Trophoblast cell (in vitro differentiated cells and primary cell): Measurements from ENCODE around the gene CBL.

ENCODE experiments used
- DNase-seq, 2 donors: peaks; one replicate each; pipeline ENCODE4 v3.0.0-alpha.2; 2016
- H2AFZ ChIP-seq: 2 replicates; pipeline ENCODE4 v1.6.1; 2013; ENCODE audit warnings: low read length, moderate library complexity, mild to moderate bottlenecking; ENCODE audit not compliant: insufficient read depth, poor library complexity
- H2AK5ac ChIP-seq: 2 replicates; pipeline ENCODE4 v1.6.1; 2013; ENCODE audit warnings: mild to moderate bottlenecking, low read length
- H2BK120ac ChIP-seq: 2 replicates; pipeline ENCODE4 v1.6.1; 2013; ENCODE audit warnings: low read length, mild to moderate bottlenecking, moderate library complexity; ENCODE audit not compliant: insufficient read depth, poor library complexity
- H2BK12ac ChIP-seq: 2 replicates; pipeline ENCODE4 v1.6.1; 2013; ENCODE audit warnings: mild to moderate bottlenecking, low read length, moderate library complexity
- H2BK5ac ChIP-seq: 2 replicates; pipeline ENCODE4 v1.6.1; 2013; ENCODE audit warnings: low read length, low read depth, moderate library complexity, mild to moderate bottlenecking; ENCODE audit not compliant: poor library complexity
- H3K14ac ChIP-seq: 2 replicates; pipeline ENCODE4 v1.6.1; 2013; ENCODE audit warnings: mild to moderate bottlenecking, low read length
- H3K18ac ChIP-seq: 2 replicates; pipeline ENCODE4 v1.6.1; 2013; ENCODE audit warnings: mild to moderate bottlenecking, low read length
- H3K23ac ChIP-seq: 2 replicates; pipeline ENCODE4 v1.6.1; 2013; ENCODE audit warnings: low read length
- H3K27ac ChIP-seq: 2 replicates; pipeline ENCODE4 v1.5.1; 2013; ENCODE audit warnings: low read depth, mild to moderate bottlenecking, inconsistent platforms, low read length, moderate library complexity
- H3K27me3 ChIP-seq: 2 replicates; pipeline ENCODE4 v1.6.1; 2013; ENCODE audit warnings: inconsistent platforms, mild to moderate bottlenecking, low read length, moderate library complexity; ENCODE audit not compliant: insufficient read depth
- H3K36me3 ChIP-seq, 2 experiments: 1 replicate in 1 of 2; 2 replicates in 1 of 2; pipeline ENCODE4 v1.6.1; 2013; ENCODE audit warnings: low read length in 2 of 2, mild to moderate bottlenecking in 2 of 2, moderate library complexity in 1 of 2; ENCODE audit not compliant: insufficient read depth in 2 of 2, control insufficient read depth in 1 of 2
- H3K4ac ChIP-seq: 2 replicates; pipeline ENCODE4 v1.6.1; 2013; ENCODE audit warnings: low read depth, mild to moderate bottlenecking, low read length, moderate library complexity
- H3K4me1 ChIP-seq, 2 experiments: 1 replicate in 1 of 2; 2 replicates in 1 of 2; pipeline ENCODE4 v1.6.1; 2013; ENCODE audit warnings: low read length in 2 of 2, mild to moderate bottlenecking in 2 of 2, moderate library complexity in 1 of 2; ENCODE audit not compliant: insufficient read depth in 2 of 2, control insufficient read depth in 1 of 2
- H3K4me2 ChIP-seq: 2 replicates; pipeline ENCODE4 v1.6.1; 2013; ENCODE audit warnings: inconsistent platforms, mild to moderate bottlenecking, low read length, moderate library complexity
- H3K4me3 ChIP-seq: 2 replicates; pipeline ENCODE4 v1.5.1; 2013; ENCODE audit warnings: mild to moderate bottlenecking, low read depth, low read length, inconsistent platforms
- H3K79me1 ChIP-seq: one replicate; pipeline ENCODE4 v1.6.1; 2013; ENCODE audit warnings: low read length
- H3K79me2 ChIP-seq: 2 replicates; pipeline ENCODE4 v1.6.1; 2013; ENCODE audit warnings: low read length, mild to moderate bottlenecking; ENCODE audit not compliant: control insufficient read depth, insufficient read depth, poor library complexity
- H3K9ac ChIP-seq: 2 replicates; pipeline ENCODE4 v1.6.1; 2013; ENCODE audit warnings: mild to moderate bottlenecking, low read length
- H3K9me3 ChIP-seq: 2 replicates; pipeline ENCODE4 v1.6.1; 2013; ENCODE audit warnings: low read depth, mild to moderate bottlenecking, control low read depth, inconsistent platforms, low read length; ENCODE audit not compliant: insufficient read depth
- H4K12ac ChIP-seq: 2 replicates; pipeline ENCODE4 v1.6.1; 2013; ENCODE audit warnings: low read depth, mild to moderate bottlenecking, low read length, moderate library complexity
- H4K8ac ChIP-seq: 2 replicates; pipeline ENCODE4 v1.6.1; 2013; ENCODE audit warnings: low read depth, mild to moderate bottlenecking, low read length, moderate library complexity
- H4K91ac ChIP-seq: one replicate; pipeline ENCODE4 v1.6.1; 2013; ENCODE audit warnings: low read depth, mild to moderate bottlenecking, low read length, moderate library complexity
- WGBS: extraction: QIAGEN DNeasy Blood & Tissue Kit; methylation state at CpG from one replicate; pipeline ENCODE4 v1.1.7; 2013; ENCODE audit warnings: missing lambda C conversion rate; ENCODE audit not compliant: insufficient read length, insufficient coverage; ENCODE audit errors: extremely low coverage; 5-methylcytosine and 5-hydroxymethylcytosine counted together

Gene CBL

DNA sequence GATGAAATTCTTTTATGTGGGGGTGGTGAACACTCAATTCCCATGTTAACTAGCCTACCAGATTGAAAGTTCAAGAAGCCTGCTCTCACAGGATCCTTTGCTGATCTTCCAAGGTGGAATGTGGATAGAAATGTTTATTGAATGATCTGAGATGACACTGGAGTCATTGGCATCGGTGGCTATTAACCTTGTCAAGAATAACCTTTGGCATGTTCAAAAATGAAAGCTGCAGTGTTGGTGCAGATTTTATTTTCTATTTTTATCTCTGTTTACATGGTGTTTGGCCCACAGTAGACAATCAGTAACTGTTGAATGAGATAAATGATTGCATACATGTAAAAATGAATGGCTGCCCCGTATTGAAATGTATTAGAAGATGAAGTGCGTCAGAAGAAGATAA is 91.8 kb downstream of the CBL start:
- H3K4me2 ChIP-seq: no peak overlapping the region
- no peak overlapping the region for H3K9ac ChIP-seq
- H2AK5ac ChIP-seq: no peak overlapping the region
- H3K36me3 ChIP-seq: peaks cover 21 to 40% of the 10 kb centered on the region in 2 experiments
- no peak for DNase-seq
- no peak overlapping the region for H3K23ac ChIP-seq
- H2BK5ac ChIP-seq: no peak overlapping the region
- no peaks in the 10 kb centered on the region for H3K79me2 ChIP-seq
- H2BK12ac ChIP-seq: no peak overlapping the region
- H3K4me3 ChIP-seq: no peak overlapping the region
- no peak overlapping the region for H4K12ac ChIP-seq
- no peak overlapping the region for H4K91ac ChIP-seq
- H3K27ac ChIP-seq: no peak overlapping the region
- no CpG with 5 or more reads among the region's 3 CpGs for WGBS
- H2BK120ac ChIP-seq: no peak overlapping the region
- H3K4me1 ChIP-seq: no peaks in the 10 kb centered on the region
- no peak overlapping the region for H2AFZ ChIP-seq
- H3K18ac ChIP-seq: no peak overlapping the region
- H3K79me1 ChIP-seq: no peaks in the 10 kb centered on the region
- no peak overlapping the region for H3K4ac ChIP-seq
- H3K14ac ChIP-seq: no peak overlapping the region
- no peaks in the 10 kb centered on the region for H3K27me3 ChIP-seq
- H4K8ac ChIP-seq: no peak overlapping the region
- H3K9me3 ChIP-seq: no peaks in the 10 kb centered on the region

DNA sequence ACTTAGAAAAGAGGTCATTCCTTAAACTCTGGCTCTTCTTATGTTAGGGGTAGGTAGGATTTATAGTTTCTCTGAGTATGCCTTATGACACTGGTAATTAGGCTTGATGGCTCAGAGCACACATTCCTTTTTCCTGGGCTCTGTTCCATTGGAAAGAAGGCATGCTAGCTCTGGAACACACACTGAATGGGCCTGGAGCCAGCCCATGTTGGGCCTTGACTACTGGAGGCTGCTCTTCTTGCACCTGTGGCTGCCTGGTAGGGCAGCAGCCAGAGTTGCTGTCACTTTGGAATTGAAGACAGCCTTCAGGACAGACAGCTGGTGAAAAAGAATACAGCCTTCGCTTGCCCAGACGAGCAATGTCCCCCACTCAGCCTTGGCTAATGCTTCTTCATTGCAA is 92.6 kb downstream of the CBL start:
- Histone ChIP-seq H4K12ac (no peak overlapping the region), H3K79me2 (no peaks in the 10 kb centered on the region), H3K4ac (no peak overlapping the region), H3K23ac (no peak overlapping the region), H4K8ac (no peak overlapping the region), H3K27ac (no peak overlapping the region), H2BK5ac (no peak overlapping the region), H2BK12ac (no peak overlapping the region), H3K79me1 (no peaks in the 10 kb centered on the region), H2AFZ (no peak overlapping the region), H3K14ac (no peak overlapping the region), H3K4me1 (no peaks in the 10 kb centered on the region), H3K27me3 (no peaks in the 10 kb centered on the region), H2BK120ac (no peak overlapping the region), H3K4me2 (no peak overlapping the region), H3K18ac (no peak overlapping the region), H2AK5ac (no peak overlapping the region), H4K91ac (no peak overlapping the region), H3K36me3 (peaks cover 20 to 44% of the 10 kb centered on the region in 2 experiments), H3K9ac (no peak overlapping the region), H3K4me3 (no peak overlapping the region), H3K9me3 (no peaks in the 10 kb centered on the region)
- no peak for DNase-seq
- no CpG with 5 or more reads among the region's 2 CpGs for WGBS

DNA sequence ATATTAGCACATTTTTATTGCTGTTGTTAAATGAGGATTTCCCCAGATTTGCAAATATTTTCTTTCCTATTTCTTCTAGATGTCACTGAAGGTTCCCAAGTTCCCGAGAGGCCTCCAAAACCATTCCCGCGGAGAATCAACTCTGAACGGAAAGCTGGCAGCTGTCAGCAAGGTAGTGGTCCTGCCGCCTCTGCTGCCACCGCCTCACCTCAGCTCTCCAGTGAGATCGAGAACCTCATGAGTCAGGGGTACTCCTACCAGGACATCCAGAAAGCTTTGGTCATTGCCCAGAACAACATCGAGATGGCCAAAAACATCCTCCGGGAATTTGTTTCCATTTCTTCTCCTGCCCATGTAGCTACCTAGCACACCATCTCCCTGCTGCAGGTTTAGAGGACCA is 93.3 kb downstream of the CBL start:
- Histone ChIP-seq H3K4ac (no peak overlapping the region), H3K27ac (no peak overlapping the region), H3K4me1 (no peaks in the 10 kb centered on the region), H2BK12ac (no peak overlapping the region), H3K36me3 (peaks cover 20 to 48% of the 10 kb centered on the region in 2 experiments), H4K91ac (no peak overlapping the region), H2BK120ac (no peak overlapping the region), H2AFZ (no peak overlapping the region), H3K27me3 (no peaks in the 10 kb centered on the region), H3K79me1 (no peaks in the 10 kb centered on the region), H2AK5ac (no peak overlapping the region), H3K9me3 (no peaks in the 10 kb centered on the region), H4K12ac (no peak overlapping the region), H3K79me2 (no peaks in the 10 kb centered on the region), H3K9ac (no peak overlapping the region), H3K23ac (no peak overlapping the region), H3K4me3 (no peak overlapping the region), H3K18ac (no peak overlapping the region), H3K14ac (no peak overlapping the region), H2BK5ac (no peak overlapping the region), H4K8ac (no peak overlapping the region), H3K4me2 (no peak overlapping the region)
- WGBS: no CpG with 5 or more reads among the region's 9 CpGs
- DNase-seq: no peak

DNA sequence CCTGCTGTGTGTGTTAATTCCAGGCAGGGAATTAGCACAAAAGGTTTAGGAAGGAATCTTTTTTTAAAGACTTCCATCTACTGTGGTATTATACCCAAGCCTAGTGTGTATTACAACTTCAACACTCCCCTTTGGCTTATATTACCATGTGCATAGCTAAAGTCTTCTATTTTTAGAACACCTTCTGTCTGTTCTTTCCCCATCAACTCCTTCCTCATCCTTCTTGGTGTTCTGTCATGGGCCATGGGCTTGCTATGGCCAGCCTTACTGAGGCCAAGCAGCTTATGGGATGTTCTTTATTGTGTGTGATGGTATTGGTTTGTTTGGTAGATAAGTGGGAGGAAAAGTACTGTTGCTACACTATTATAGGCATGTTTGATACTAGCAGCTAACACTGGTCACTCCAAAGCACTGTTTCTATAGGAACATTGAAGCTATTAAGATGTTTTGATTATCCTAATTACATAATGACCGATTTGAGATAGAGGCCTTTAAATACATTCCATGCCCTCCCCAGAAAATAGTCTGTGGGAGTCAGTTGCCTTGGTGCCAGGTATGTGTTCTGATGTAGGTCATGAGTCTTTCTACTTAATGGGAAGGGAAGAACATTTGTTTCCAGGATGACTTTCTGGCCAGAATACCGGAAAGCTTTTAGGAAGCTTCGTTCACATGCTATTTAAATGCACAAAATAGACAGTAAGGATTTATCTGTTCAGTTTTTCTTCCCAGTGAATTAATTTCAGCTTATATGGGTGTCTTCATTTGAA is 94.2 kb downstream of the CBL start:
- H2AK5ac ChIP-seq: no peak overlapping the region
- no peak overlapping the region for H4K12ac ChIP-seq
- no CpG with 5 or more reads among the region's 3 CpGs for WGBS
- H3K79me1 ChIP-seq: no peaks in the 10 kb centered on the region
- no peaks in the 10 kb centered on the region for H3K4me1 ChIP-seq
- H3K9ac ChIP-seq: no peak overlapping the region
- H3K14ac ChIP-seq: no peak overlapping the region
- H2BK12ac ChIP-seq: no peak overlapping the region
- H3K4me3 ChIP-seq: no peak overlapping the region
- no peak overlapping the region for H2BK120ac ChIP-seq
- no peaks in the 10 kb centered on the region for H3K79me2 ChIP-seq
- DNase-seq: no peak
- H4K8ac ChIP-seq: no peak overlapping the region
- no peak overlapping the region for H3K18ac ChIP-seq
- H3K4ac ChIP-seq: no peak overlapping the region
- H2AFZ ChIP-seq: no peak overlapping the region
- H4K91ac ChIP-seq: no peak overlapping the region
- no peak overlapping the region for H3K23ac ChIP-seq
- no peaks in the 10 kb centered on the region for H3K9me3 ChIP-seq
- H3K27me3 ChIP-seq: no peaks in the 10 kb centered on the region
- no peak overlapping the region for H3K27ac ChIP-seq
- H3K36me3 ChIP-seq: peaks cover 23 to 55% of the 10 kb centered on the region in 2 experiments
- H3K4me2 ChIP-seq: no peak overlapping the region
- H2BK5ac ChIP-seq: no peak overlapping the region
